GM12878 (cell line): ENCODE results near the gene EEFSEC. TPM values are rescaled to one million over a fixed set of nuclear protein-coding genes. Genes with fewer than 3 reads are reported as not detected.

Experiments used
- ATAC-seq: fragments of 200-7000 bp; cut with Tn5 transposase; 3 replicates; pipeline ENCODE4 v1.9.1; 2020; ENCODE audit warnings: mild to moderate bottlenecking, moderate library complexity
- BruUV-seq: library from RNA; stranded (reverse); fragments of 400-500 nt; replicated peaks from 2 replicates; lab custom pipeline; 2021; lab: Mats Ljungman, UMichigan
- CTCF ChIA-PET: fragments of 300-600 bp; sonication (Branson Sonifier 250); formaldehyde crosslinking; extraction: SDS; loops from one replicate; lab custom pipeline; 2021; ENCODE audit warnings: inconsistent platforms; lab: Yijun Ruan, JAX
- POLR2A ChIA-PET: fragments of 350-600 bp; formaldehyde crosslinking; extraction: SDS; loops from one replicate; lab custom pipeline; 2021; ENCODE audit warnings: inconsistent platforms; lab: Charles Lee
- RAD21 ChIA-PET: fragments of 300-600 bp; sonication (Branson Sonifier 250); formaldehyde crosslinking; loops from one replicate; lab custom pipeline; 2023; ENCODE audit warnings: antibody characterized with exemption; ENCODE audit not compliant: unreplicated experiment; lab: Charles Lee
- SMC1A ChIA-PET: fragments of 300-600 bp; sonication (Branson Sonifier 250); formaldehyde crosslinking; loops from one replicate; lab custom pipeline; 2023; ENCODE audit not compliant: unreplicated experiment, uncharacterized antibody; lab: Charles Lee
- DNase-seq: peaks from one replicate; pipeline ENCODE4 v3.0.0-alpha.2; 2011; ENCODE audit warnings: low read depth, low spot score
- FAIRE-seq: peaks from 3 replicates; lab custom pipeline; 2011; peaks lifted over from hg19 to GRCh38; lab: Jason Lieb, UNC
- H2AFZ ChIP-seq: 2 replicates; pipeline ENCODE4 v1.6.0; 2011; ENCODE audit warnings: low read depth, low read length, control low read depth; ENCODE audit not compliant: control insufficient read depth
- H3K27ac ChIP-seq: 2 replicates; pipeline ENCODE4 v1.5.1; 2011; ENCODE audit warnings: control low read depth; ENCODE audit not compliant: control insufficient read depth, insufficient read depth
- H3K27me3 ChIP-seq, 2 experiments: replicated peaks in 1 of 2; 2 replicates each; pipeline versions ENCODE4 v1.6.0 to v1.6.1; 2011; ENCODE audit warnings: low read length in 1 of 2; ENCODE audit not compliant: control insufficient read depth in 2 of 2, insufficient read depth in 2 of 2
- H3K36me3 ChIP-seq, 2 experiments: 2 replicates each; pipeline ENCODE4 v1.5.1; 2011; ENCODE audit warnings: low read length in 1 of 2; ENCODE audit not compliant: control insufficient read depth in 2 of 2, insufficient read depth in 2 of 2
- H3K4me1 ChIP-seq: 2 replicates; pipeline ENCODE4 v1.6.1; 2011; ENCODE audit warnings: mild to moderate bottlenecking, low read length, moderate library complexity, mixed read lengths; ENCODE audit not compliant: control insufficient read depth, insufficient read depth
- H3K4me2 ChIP-seq: 2 replicates; pipeline ENCODE4 v1.6.0; 2011; ENCODE audit warnings: control low read depth; ENCODE audit not compliant: control insufficient read depth, insufficient read depth
- H3K4me3 ChIP-seq: fragments of 200-600 bp; sonication (generic); 2 replicates; pipeline ENCODE4 v1.5.1; 2016
- H3K79me2 ChIP-seq: 2 replicates; pipeline ENCODE4 v1.6.0; 2011; ENCODE audit warnings: low read length; ENCODE audit not compliant: control insufficient read depth, insufficient read depth
- H3K9ac ChIP-seq: 2 replicates; pipeline ENCODE4 v1.8.0; 2011; ENCODE audit warnings: low read length, control low read depth, mixed read lengths; ENCODE audit not compliant: control insufficient read depth, insufficient read depth
- H3K9me3 ChIP-seq: replicated peaks from 3 replicates; pipeline ENCODE4 v1.5.1; 2011; ENCODE audit warnings: mild to moderate bottlenecking, low read length; ENCODE audit not compliant: control insufficient read depth, insufficient read depth
- H4K20me1 ChIP-seq: 2 replicates; pipeline ENCODE4 v1.6.0; 2011; ENCODE audit not compliant: control insufficient read depth, insufficient read depth
- BCL11A ChIP-seq: IDR thresholded peaks from 2 replicates; pipeline ENCODE4 v1.6.1; 2011; ENCODE audit warnings: low read depth, low read length
- CBX5 ChIP-seq: sonication (generic); IDR thresholded peaks from 2 replicates; pipeline ENCODE4 v1.6.1; 2016; ENCODE audit warnings: low read depth, moderate library complexity, mild to moderate bottlenecking, inconsistent platforms
- EGR1 ChIP-seq, 2 experiments: IDR thresholded peaks; 1 replicate in 1 of 2; 2 replicates in 1 of 2; pipeline ENCODE4 v1.6.1; 2011 to 2012; ENCODE audit warnings: low read depth in 2 of 2, low read length in 2 of 2, borderline replicate concordance in 1 of 2, mild to moderate bottlenecking in 1 of 2, moderate library complexity in 1 of 2
- FOXK2 ChIP-seq: fragments of 450-650 bp; IDR thresholded peaks from 2 replicates; pipeline ENCODE4 v1.6.1; 2017; ENCODE audit warnings: mild to moderate bottlenecking, moderate library complexity
- IRF5 ChIP-seq: fragments of 450-650 bp; IDR thresholded peaks from 2 replicates; pipeline ENCODE4 v1.6.1; 2017; ENCODE audit warnings: borderline replicate concordance
- KLF5 ChIP-seq: fragments of 450-650 bp; IDR thresholded peaks from 2 replicates; pipeline ENCODE4 v1.6.1; 2014; ENCODE audit warnings: mild to moderate bottlenecking; ENCODE audit not compliant: partially characterized antibody
- MTA3 ChIP-seq: IDR thresholded peaks from 2 replicates; pipeline ENCODE4 v1.6.1; 2012; ENCODE audit warnings: low read length, inconsistent platforms, borderline replicate concordance
- NFYB ChIP-seq: IDR thresholded peaks from 2 replicates; pipeline ENCODE4 v1.6.1; 2011; ENCODE audit warnings: low read depth, mild to moderate bottlenecking, low read length, improper control_type of control experiment, moderate library complexity; ENCODE audit not compliant: insufficient read depth
- NKRF ChIP-seq: fragments of 450-650 bp; conservative IDR thresholded peaks from 2 replicates; pipeline ENCODE4 v1.6.1; 2017; ENCODE audit warnings: mild to moderate bottlenecking, moderate library complexity
- PKNOX1 ChIP-seq: fragments of 450-650 bp; IDR thresholded peaks from 2 replicates; pipeline ENCODE4 v1.6.1; 2016; ENCODE audit warnings: mild to moderate bottlenecking
- POLR2AphosphoS2 ChIP-seq: IDR thresholded peaks from 2 replicates; pipeline ENCODE4 v1.6.1; 2011; ENCODE audit warnings: low read depth, mild to moderate bottlenecking, low read length, improper control_type of control experiment, moderate library complexity
- RELA ChIP-seq: fragments of 450-650 bp; IDR thresholded peaks from 2 replicates; pipeline ENCODE4 v1.8.0; 2014; ENCODE audit warnings: borderline replicate concordance; ENCODE audit not compliant: partially characterized antibody
- SUPT20H ChIP-seq: IDR thresholded peaks from 2 replicates; pipeline ENCODE4 v1.6.1; 2011; ENCODE audit warnings: low read depth, mild to moderate bottlenecking, low read length, moderate library complexity, borderline replicate concordance; ENCODE audit not compliant: control insufficient read depth
- SUZ12 ChIP-seq: fragments of 200-600 bp; sonication (generic); IDR thresholded peaks from one replicate; pipeline ENCODE4 v1.6.1; 2018; ENCODE audit warnings: antibody characterized with exemption, mild to moderate bottlenecking; ENCODE audit not compliant: unreplicated experiment
- TARDBP ChIP-seq: IDR thresholded peaks from 2 replicates; pipeline ENCODE4 v1.6.1; 2016; ENCODE audit warnings: borderline replicate concordance
- TBL1XR1 ChIP-seq: IDR thresholded peaks from 2 replicates; pipeline ENCODE4 v1.6.1; 2012; ENCODE audit warnings: low read depth, low read length, improper control_type of control experiment
- YY1 ChIP-seq: IDR thresholded peaks from 2 replicates; pipeline ENCODE4 v1.6.1; 2011; ENCODE audit warnings: low read depth, mild to moderate bottlenecking, low read length
- ZBTB33 ChIP-seq: fragments of 450-650 bp; IDR thresholded peaks from 2 replicates; pipeline ENCODE4 v1.6.1; 2017; ENCODE audit warnings: mild to moderate bottlenecking
- ZNF622 ChIP-seq: fragments of 450-650 bp; IDR thresholded peaks from 2 replicates; pipeline ENCODE4 v1.6.1; 2017; ENCODE audit warnings: mild to moderate bottlenecking, inconsistent platforms
- WGBS: methylation state at CpG from one replicate; pipeline ENCODE4 v1.1.6; 2016; ENCODE audit warnings: low lambda C conversion rate; ENCODE audit not compliant: insufficient replicate concordance, insufficient coverage; ENCODE audit errors: missing lambda C conversion rate; 5-methylcytosine and 5-hydroxymethylcytosine counted together
- in situ Hi-C: fragments of 300-500 bp; cut with MboI; formaldehyde crosslinking; loops from 9 replicates; pipeline ENCODE4 v1.14.3; 2018; ENCODE audit warnings: mixed read lengths
- intact Hi-C: fragments of 100-400 bp; cut with micrococcal nuclease; formaldehyde crosslinking; loops from one replicate; pipeline ENCODE4 v1.14.2; 2022; ENCODE audit not compliant: unreplicated experiment
- polyA plus RNA-seq, 11 experiments: library from polyadenylated mRNA; depleted of rRNA in 4 of 11; unstranded in 6 of 11; stranded (reverse) in 5 of 11; fragments of >200 nt; fragmentation: Nextera tagmentation in 4 of 11; fragmentation: Illumina TruSeq in 1 of 11; extraction: Ambion mirVana in 4 of 11; extraction: Trizol in 1 of 11; gene quantifications; 1 replicate in 1 of 11; 2 replicates in 10 of 11; pipeline versions ENCODE4 v1.2.1 to v1.2.3, GENCODE V29; 2011 to 2016; ENCODE audit warnings: inconsistent platforms in 2 of 11, missing spikeins in 2 of 11, low read depth in 1 of 11
- total RNA-seq, 4 experiments: library from RNA; depleted of rRNA in 3 of 4; stranded (reverse); fragments of >200 nt in 3 of 4; fragmentation: Illumina TruSeq in 1 of 4; extraction: Trizol in 1 of 4; gene quantifications; 2 replicates each; pipeline versions ENCODE4 v1.2.1 to v1.2.3, GENCODE V29; 2013 to 2021

EEFSEC gene
- total and polyA plus RNA-seq, 10 of the 15 experiments (the other 5 are each of a cell fraction or from before 2014, with no cell fraction given): 0.29 to 29.1 (median 16.1) TPM

- ChIA-PET SMC1A (no interaction called here), CTCF (no interaction called here), RAD21 (no interaction called here), POLR2A (no interaction called here)
- Histone ChIP-seq H3K9me3 (no peaks in the 10 kb centered on the region), H3K27ac (no peak overlapping the region), H3K36me3 (peaks cover 0 to 2% of the 10 kb centered on the region in 2 experiments; a peak in 1 of 4 replicates), H3K27me3 (no peaks in the 10 kb centered on the region), H3K9ac (no peak overlapping the region), H3K4me2 (no peak overlapping the region), H3K4me3 (no peak overlapping the region), H4K20me1 (no peaks in the 10 kb centered on the region), H3K4me1 (no peaks in the 10 kb centered on the region), H3K79me2 (no peaks in the 10 kb centered on the region), H2AFZ (no peak overlapping the region)
- no peak for TF ChIP-seq CBX5
- TF ChIP-seq RELA: no peak
- TF ChIP-seq MTA3: no peak
- no peak for TF ChIP-seq EGR1 (IDR thresholded peaks at IDR 0.05; ENCODE audit: borderline replicate concordance in 1 of 2, low read depth in 2 of 2, low read length in 2 of 2)
- no peak for TF ChIP-seq PKNOX1
- no peak for TF ChIP-seq SUZ12
- no peak for TF ChIP-seq TARDBP
- no peak for TF ChIP-seq ZNF622
- TF ChIP-seq FOXK2: no peak
- TF ChIP-seq IRF5: no peak
- TF ChIP-seq YY1: no peak
- no peak for TF ChIP-seq NFYB
- TF ChIP-seq BCL11A: no peak
- TF ChIP-seq KLF5: no peak
- no peak for TF ChIP-seq ZBTB33
- TF ChIP-seq TBL1XR1: no peak
- TF ChIP-seq POLR2AphosphoS2: no peak
- no peak for TF ChIP-seq SUPT20H
- no peak for TF ChIP-seq NKRF
- no peak for DNase-seq
- 93% methylated on average over 2 of the region's 2 CpGs for WGBS
- FAIRE-seq: no peak
- no TSS peak for BruUV-seq
- intact Hi-C loops: no loop called here
- ATAC-seq: no peak
- in situ Hi-C loops: no loop called here
Measured at GRCh38 chr3:128315313-128315712, 162.0 kb downstream of the EEFSEC start.
